COLO668 (cell line): ENCODE data around the gene FXYD3.

Experiments
- DNase-seq: peaks from one replicate; lab custom pipeline; 2025; ENCODE audit not compliant: unreplicated experiment; lab: John Stamatoyannopoulos, UW

FXYD3 gene

GRCh38 chr19:35105411-35106290 is 10.0 kb upstream of the FXYD3 start:
- no peak for DNase-seq

- DNase-seq: no peak
Observed at GRCh38 chr19:35106291-35106583, 9.4 kb upstream of the FXYD3 start.

DNA sequence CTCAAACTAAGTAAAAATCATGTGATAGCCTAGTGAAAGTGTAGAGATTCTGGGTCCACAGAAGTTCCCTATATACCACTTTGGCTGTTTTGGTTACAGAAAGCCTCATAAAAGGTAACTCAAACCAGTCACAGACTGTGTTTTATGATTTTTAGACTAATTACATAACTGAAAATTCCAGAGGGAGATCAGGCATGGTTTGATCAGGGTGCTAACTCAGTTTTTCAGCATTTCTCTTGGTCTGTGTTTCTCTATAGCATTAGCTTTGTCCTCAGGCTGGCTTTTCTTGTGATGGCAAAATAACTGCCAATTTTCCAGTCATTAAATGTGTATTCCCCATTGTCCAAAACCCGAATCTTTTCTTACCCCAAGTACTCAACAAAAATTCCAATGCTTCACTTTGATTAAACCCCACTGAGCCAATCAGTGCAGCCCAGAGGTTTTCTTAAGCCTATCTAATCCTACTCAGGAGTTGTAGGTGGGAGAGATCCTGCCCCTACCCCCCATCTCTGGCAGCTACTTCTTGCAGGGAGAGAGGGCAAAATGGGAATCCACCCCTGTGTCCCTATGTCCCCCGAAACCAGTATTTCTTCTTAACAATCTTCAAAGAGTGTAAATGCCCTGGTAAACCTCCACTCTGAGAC is 8.6 kb upstream of the FXYD3 start:
- DNase-seq: no peak

DNA sequence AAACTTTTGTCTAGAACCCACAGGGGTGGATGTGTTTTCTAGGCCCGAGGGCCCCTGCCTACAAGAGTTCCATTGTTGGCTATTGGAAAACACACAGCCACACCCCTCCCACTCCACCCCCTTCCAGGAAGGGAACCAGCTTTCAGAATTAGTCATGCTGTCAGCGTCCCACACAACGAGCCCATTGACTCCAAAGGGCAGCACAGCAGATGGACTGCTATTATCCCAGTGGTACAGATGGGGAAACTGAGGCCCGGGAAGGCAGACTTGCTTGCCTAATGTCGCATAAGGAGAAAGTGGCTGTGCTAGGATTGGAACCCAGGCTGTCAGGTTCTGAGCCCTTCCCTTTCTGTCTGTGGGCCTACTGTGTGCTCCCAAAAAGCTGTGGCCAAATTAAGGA is 8.1 kb upstream of the FXYD3 start:
- no peak for DNase-seq

DNA sequence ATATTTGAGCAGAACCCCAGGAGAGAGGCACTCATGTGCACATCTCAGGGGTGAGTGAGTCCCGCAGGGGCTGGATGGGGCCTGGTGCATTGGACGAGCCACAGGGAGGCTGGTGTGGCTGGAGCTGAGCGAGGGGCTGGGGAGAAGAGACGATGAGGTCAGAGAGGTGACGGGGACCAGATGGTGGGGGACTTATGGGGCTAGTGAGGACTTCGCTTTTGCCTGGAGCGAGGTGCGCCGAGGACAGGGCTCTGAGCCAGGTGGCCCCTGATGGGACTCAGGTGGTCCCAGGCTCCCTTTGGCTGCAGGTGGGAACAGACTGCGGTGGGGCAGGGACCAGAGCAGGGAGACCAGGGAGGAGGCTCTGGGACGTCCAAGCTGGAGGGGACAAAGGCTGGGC is 6.9 kb upstream of the FXYD3 start:
- DNase-seq: no peak

DNA sequence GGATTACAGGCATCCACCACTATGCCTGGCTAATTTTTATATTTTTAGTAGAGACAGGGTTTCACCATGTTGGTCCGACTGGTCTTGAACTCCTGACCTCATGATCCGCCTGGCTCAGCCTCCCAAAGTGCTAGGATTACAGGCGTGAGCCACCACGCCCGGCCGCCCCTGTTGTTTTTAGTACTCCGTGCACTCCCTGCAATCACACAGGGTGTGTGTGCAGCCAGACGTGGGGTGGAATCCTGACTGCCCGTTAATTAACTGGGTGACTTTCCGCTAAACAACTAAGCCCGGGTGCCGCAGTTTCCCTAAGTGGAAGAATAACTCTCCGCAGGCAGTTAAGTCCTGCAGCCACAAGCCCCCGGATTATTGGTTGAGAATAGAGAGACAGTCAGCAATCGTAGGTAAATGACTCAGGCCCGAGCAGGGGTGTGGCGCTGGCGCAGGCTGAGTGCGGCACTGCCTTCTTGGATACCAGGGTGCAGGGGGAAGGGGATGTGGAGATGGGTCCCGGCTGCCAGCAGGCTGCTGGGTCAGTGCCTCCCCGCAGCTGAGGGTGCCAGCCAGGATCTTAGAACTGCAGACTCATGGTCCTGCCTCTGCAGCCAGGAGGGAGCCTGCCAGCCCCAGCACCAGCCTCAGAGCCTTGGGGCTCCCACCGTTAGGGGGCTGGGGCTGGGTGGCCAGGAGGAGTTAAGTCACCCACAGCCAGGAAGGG is 6.1 kb upstream of the FXYD3 start:
- DNase-seq: no peak

GRCh38 chr19:35110974-35111373 is 4.6 kb upstream of the FXYD3 start:
- no peak for DNase-seq

DNA sequence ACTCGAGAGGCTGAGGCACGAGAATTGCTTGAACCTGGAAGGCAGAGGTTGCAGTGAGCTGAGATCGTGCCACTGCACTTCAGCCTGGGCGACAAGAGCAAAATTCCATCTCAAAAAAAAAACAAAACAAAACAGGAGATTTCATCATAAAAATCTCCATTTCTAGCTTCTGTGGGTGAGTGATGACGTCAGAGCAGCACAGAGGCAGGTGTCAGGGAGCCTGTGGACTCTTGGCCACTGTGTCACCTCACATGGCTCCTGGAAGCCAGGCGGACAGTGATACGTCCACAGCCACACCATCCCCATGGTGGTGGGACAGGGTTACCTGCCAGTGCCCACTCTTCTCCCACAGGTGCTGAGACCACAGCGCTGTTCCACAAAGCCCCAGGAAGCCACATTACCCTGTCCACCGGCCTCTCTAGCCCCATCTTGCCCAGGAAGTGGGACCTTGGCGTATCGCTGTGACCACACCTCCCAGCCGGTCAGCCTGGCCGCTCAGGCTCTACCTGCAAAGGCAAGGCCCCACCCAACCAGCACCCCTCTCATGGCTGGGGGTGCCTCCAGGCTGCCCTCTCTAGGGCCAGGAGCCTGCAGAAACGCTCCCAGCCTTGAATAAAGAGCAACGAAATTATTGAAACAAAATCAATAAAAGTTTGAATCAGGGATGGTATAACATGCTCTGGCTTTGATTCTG is 2.5 kb upstream of the FXYD3 start:
- no peak for DNase-seq

GRCh38 chr19:35114353-35115176 is 1.1 kb upstream of the FXYD3 start:
- DNase-seq: peak; percentile 64

DNA sequence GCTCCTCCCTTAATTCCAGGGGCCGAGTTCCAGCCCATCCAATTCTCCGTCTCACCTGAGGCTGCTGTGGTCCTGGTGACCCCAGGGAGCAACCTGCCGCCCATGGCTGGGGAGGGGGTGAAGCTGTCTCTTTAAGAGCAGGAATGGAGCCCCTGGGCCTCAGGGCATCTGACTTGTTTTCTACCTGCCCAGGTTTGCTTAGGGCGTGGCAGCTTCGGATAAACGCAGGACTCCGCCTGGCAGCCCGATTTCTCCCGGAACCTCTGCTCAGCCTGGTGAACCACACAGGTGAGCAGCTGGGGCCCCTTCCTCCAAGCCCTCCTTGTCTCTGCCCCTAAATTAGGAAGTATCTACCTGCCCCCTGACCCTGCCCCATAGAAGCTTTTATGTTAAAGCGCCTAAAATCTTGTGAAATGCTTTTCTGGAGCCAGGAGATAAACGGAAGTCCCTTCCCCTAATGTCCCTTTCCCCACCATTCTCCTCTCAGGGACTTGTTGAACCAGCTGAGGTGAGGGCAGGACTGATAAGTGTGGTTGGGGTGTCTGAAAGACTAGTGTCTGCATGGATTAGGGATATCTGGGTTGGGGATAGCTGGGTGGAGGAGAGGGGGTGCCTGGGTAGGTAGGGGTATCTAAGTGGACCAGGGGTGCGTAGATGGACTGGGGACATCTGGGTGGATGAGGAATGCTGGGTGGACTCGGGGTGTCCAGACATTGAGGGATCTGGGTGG is 614 bp downstream of the FXYD3 start:
- DNase-seq: peak; percentile 76

DNA sequence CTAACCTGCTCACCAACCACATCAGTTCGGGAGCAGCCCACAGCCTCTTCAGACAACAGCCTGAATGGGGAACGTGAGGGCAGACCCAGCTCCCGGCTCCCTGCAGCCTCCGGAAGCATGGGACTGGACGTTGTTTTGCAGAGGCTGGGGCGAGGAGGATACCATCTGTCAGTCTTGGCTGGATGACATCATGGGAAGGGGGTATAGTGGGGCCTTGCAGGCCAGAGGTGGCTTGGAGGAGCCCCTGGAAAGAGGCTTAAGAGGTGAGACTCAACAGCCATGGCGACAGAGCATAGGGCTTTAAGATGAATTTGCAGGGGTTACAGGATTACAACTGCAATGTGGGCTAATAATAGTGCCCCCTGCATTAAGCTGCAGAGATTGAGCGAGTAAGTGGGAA is 1.5 kb downstream of the FXYD3 start:
- DNase-seq: peak; percentile 42

DNA sequence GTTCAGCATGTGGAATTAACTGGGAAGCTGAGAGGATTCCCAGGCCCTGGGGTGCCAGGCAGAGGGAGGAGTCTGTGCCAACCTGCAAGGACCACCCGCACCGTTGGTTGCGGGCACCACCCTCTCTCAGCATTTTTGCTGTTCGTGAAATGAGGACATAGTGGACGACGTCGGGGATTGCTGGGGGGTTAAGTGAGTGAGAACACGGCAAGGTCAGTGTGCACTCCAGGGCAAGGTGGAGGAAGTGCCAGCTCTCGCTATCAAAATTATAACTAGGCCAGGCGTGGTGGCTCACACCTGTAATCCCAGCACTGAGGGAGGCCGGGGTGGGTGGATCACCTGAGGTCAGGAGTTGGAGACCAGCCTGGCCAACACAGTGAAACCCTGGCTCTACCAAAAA is 2.2 kb downstream of the FXYD3 start:
- no peak for DNase-seq

GRCh38 chr19:35118268-35119020 is 2.8 kb downstream of the FXYD3 start:
- no peak for DNase-seq

GRCh38 chr19:35119091-35119490 is 3.5 kb downstream of the FXYD3 start:
- DNase-seq: peak; percentile 29

DNA sequence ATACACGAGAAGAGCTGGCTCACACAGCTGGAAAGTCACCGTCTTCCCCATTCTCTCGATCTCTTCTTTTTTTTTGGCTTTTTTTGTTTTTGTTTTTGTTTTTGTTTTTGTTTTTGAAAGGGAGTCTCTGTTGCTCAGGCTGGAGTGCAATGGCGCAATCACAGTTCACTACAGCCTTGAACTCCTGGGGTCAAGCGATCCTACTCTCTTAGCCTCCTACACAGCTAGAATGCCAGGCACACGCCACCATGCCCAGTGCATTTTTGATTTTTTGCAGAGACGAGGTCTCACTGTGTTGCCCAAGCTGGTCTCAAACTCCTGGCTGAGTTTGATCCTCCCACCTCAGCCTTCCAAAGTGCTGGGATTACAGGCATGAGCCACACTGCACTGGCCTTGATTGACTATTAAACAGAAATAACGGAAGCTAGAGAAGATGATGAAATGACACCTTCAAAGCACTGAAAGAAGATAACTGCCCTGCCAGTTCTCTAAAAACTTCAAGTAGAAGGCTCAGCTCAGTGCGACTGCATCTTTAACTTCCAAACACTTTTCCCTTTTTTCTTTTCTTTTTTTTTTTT is 4.0 kb downstream of the FXYD3 start:
- DNase-seq: no peak

DNA sequence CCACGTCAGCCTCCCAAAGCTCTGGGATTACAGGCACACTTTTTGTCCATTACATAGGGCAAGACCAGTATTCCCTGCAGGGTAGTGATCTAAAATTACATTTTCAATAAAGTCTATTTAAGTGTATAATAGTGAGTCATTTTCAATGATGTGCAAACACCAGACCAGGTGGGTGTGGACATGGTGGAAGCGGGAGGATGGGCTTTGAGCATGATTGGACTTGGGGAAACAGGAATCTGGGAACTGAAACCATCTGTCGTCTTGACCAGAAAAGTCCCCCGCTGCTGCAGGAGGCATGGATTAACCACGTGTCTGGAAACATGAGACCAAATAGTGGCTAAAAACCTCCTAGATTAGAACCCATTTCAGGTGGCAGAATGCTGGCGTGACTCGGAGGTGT is 4.9 kb downstream of the FXYD3 start:
- peak; percentile 76 for DNase-seq

DNA sequence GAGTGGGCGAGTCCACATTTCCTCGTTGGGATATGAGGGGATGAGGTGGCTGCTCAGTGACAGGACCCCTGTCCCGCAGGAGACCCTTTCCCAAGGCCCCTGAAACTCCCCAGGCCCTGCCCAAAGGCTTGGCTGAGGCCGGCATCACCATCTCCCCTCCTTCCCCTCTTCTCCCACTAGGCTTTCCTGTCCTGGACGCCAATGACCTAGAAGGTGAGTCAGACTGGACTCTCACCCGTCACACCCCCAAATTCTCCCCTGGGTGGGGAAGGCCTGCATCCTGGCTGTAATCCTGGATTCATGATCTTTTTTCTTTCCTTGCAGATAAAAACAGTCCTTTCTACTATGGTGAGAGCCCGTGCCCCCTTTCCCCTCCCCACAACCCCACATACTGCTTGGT is 5.3 kb downstream of the FXYD3 start:
- DNase-seq: no peak

DNA sequence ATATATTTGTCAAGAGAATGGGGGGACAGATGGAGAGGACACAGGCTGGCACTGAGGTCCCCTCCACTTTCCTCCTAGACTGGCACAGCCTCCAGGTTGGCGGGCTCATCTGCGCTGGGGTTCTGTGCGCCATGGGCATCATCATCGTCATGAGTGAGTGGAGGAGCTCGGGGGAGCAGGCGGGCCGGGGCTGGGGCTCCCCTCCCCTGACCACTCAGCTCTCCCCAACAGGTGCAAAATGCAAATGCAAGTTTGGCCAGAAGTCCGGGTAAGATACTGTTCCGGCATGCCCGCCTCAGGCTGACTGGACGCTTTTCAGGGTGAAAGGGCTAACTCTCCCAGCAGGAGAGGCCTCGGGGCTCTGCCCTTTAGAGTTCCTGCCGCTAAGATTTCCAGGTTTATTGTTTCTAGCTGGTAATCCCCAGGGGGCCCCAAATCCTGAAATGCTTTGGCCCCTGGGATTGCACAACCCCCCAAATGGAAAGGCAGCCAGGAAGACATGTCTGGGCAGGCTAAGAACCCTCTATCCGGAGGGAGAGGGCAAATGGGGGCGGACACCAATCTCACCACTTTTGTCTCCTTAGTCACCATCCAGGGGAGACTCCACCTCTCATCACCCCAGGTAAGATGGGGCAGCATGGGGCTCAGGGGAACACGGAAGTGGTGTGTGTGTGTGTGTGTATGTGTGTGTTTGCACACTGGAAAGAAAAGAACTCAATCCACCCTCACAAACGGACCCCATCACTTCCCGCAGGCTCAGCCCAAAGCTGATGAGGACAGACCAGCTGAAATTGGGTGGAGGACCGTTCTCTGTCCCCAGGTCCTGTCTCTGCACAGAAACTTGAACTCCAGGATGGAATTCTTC is 7.3 kb downstream of the FXYD3 start:
- DNase-seq: no peak
